Endodermal cell (in vitro differentiated cells): ENCODE data around the gene FUOM. TPM values are rescaled to one million over a fixed set of nuclear protein-coding genes. Genes with fewer than 3 reads are reported as not detected.
"Not testable (repeated sequence)": the region's sequence is repeated elsewhere in the genome, so short reads cannot be mapped to it uniquely, and the experiment has no call there.

ENCODE experiments used
- DNase-seq: peaks from one replicate; pipeline ENCODE4 v3.0.0-alpha.2; 2017
- H3K27ac ChIP-seq: 2 replicates; pipeline ENCODE4 v1.5.1; 2013; ENCODE audit warnings: mild to moderate bottlenecking, low read depth, low read length, moderate library complexity
- H3K27me3 ChIP-seq: 2 replicates; pipeline ENCODE4 v1.6.1; 2013; ENCODE audit warnings: mild to moderate bottlenecking, low read length, moderate library complexity; ENCODE audit not compliant: insufficient read depth, control insufficient read depth, poor library complexity, severe bottlenecking
- H3K36me3 ChIP-seq: 2 replicates; pipeline ENCODE4 v1.7.0; 2013; ENCODE audit warnings: mild to moderate bottlenecking, low read length, moderate library complexity; ENCODE audit not compliant: control insufficient read depth, insufficient read depth
- H3K4me1 ChIP-seq: one replicate; pipeline ENCODE4 v1.7.0; 2013; ENCODE audit warnings: low read length; ENCODE audit not compliant: control insufficient read depth, insufficient read depth
- H3K4me3 ChIP-seq: 2 replicates; pipeline ENCODE4 v1.5.1; 2013; ENCODE audit warnings: mild to moderate bottlenecking, low read length, moderate library complexity
- H3K9ac ChIP-seq: 2 replicates; pipeline ENCODE4 v1.6.1; 2013; ENCODE audit warnings: mild to moderate bottlenecking, low read length, moderate library complexity; ENCODE audit not compliant: poor library complexity, severe bottlenecking; ENCODE audit errors: extremely low read depth
- H3K9me3 ChIP-seq: 2 replicates; pipeline ENCODE4 v1.6.1; 2013; ENCODE audit warnings: mild to moderate bottlenecking, low read length, moderate library complexity; ENCODE audit not compliant: control insufficient read depth
- H3K27ac Mint-ChIP-seq: 2 replicates; pipeline ENCODE4 v1.8.0; 2020; ENCODE audit warnings: mixed read lengths
- H3K27me3 Mint-ChIP-seq: 2 replicates; pipeline ENCODE4 v1.8.0; 2021; ENCODE audit warnings: mild to moderate bottlenecking, mixed read lengths; ENCODE audit not compliant: insufficient read depth
- H3K36me3 Mint-ChIP-seq: 2 replicates; pipeline ENCODE4 v1.8.0; 2020; ENCODE audit warnings: low read depth, mixed read lengths
- H3K4me1 Mint-ChIP-seq: 2 replicates; pipeline ENCODE4 v1.8.0; 2020; ENCODE audit warnings: mixed read lengths
- H3K4me3 Mint-ChIP-seq: 2 replicates; pipeline ENCODE4 v1.8.0; 2020; ENCODE audit warnings: mild to moderate bottlenecking, moderate library complexity, mixed read lengths
- H3K9me3 Mint-ChIP-seq: 2 replicates; pipeline ENCODE4 v1.8.0; 2020; ENCODE audit warnings: mild to moderate bottlenecking, mixed read lengths
- WGBS, 2 experiments: methylation state at CpG; one replicate each; pipeline versions ENCODE4 v1.1.5 to v1.1.7; 2013; ENCODE audit warnings: missing lambda C conversion rate in 2 of 2, mixed read lengths in 1 of 2; ENCODE audit not compliant: insufficient coverage in 1 of 2, insufficient read length in 1 of 2; 5-methylcytosine and 5-hydroxymethylcytosine counted together
- total RNA-seq, 2 donors: library from RNA; stranded (reverse); fragmentation: NEBNext Ultra II Directional in 1 of 2; extraction: Animal tissue kit (Norgen Biotek cat#: 25700) in 1 of 2; gene quantifications; 2 replicates in 1 of 2; 3 replicates in 1 of 2; pipeline ENCODE4 v1.2.1, GENCODE V29; 2021
- TF ChIP-seq, protein P1 (sequence below): fragments of 200-600 bp; sonication (generic); conservative IDR thresholded peaks from 2 replicates; pipeline ENCODE4 v1.5.0; 2021; ENCODE audit warnings: antibody characterized with exemption, mild to moderate bottlenecking

The FUOM gene
- total RNA-seq, 2 donors from 2014 or later, result 81.0 to 83.9 TPM

DNA sequence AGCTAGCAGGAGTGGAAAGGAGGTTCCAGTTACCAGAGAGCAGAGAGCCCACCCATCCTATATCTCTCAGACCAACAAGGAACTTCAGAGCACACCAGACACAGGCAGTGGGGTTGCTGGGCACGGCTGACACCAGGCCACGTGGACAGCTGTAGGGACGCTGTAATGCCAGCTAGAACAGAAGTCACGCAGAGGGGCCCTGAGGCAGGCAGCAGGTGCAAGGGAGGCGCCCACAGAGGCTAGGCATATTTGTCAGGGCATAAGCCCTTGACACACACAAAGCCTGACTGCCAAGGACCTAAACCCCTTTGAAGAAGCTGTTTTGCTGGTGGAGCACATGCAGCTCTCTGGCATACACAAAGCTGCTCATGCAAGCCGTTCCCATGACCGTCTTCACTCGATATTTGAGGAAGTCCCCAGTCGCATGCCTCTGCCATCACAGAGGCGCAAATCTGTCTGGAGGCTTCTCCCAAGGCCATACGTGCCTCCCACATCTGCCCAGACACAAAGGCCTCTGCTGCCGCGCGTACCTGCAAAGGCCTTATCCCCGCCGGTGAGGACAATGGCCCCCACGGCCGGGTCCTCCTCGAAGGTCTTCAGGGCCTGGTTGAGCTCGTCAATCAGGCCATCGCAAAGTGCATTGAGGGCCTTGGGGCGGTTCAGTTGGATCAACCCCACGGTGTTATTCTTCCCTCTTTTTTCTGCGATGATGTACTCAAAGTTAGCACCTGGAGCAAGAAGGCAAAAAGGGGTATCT lies 12.4 kb upstream of the FUOM start:
- TF ChIP-seq, protein P1, sequence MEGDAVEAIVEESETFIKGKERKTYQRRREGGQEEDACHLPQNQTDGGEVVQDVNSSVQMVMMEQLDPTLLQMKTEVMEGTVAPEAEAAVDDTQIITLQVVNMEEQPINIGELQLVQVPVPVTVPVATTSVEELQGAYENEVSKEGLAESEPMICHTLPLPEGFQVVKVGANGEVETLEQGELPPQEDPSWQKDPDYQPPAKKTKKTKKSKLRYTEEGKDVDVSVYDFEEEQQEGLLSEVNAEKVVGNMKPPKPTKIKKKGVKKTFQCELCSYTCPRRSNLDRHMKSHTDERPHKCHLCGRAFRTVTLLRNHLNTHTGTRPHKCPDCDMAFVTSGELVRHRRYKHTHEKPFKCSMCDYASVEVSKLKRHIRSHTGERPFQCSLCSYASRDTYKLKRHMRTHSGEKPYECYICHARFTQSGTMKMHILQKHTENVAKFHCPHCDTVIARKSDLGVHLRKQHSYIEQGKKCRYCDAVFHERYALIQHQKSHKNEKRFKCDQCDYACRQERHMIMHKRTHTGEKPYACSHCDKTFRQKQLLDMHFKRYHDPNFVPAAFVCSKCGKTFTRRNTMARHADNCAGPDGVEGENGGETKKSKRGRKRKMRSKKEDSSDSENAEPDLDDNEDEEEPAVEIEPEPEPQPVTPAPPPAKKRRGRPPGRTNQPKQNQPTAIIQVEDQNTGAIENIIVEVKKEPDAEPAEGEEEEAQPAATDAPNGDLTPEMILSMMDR, result no peak
- H3K4me1 ChIP-seq, result no peaks in the 10 kb centered on the region
- WGBS, 2 experiments, result 92 to 96% methylated on average over 18 to 24 of the region's 24 CpGs
- no peak overlapping the region for H3K27ac ChIP-seq
- H3K36me3 ChIP-seq, result peaks cover 45% of the 10 kb centered on the region
- peaks cover 15% of the 10 kb centered on the region for H3K27me3 Mint-ChIP-seq
- H3K27me3 ChIP-seq, result peaks cover 14% of the 10 kb centered on the region
- no peak overlapping the region for H3K4me3 Mint-ChIP-seq
- no peak overlapping the region for H3K9ac ChIP-seq
- H3K9me3 ChIP-seq, result no peaks in the 10 kb centered on the region
- H3K4me1 Mint-ChIP-seq, result no peaks in the 10 kb centered on the region
- no peak overlapping the region for H3K27ac Mint-ChIP-seq
- no peaks in the 10 kb centered on the region for H3K9me3 Mint-ChIP-seq
- H3K4me3 ChIP-seq, result no peak overlapping the region
- H3K36me3 Mint-ChIP-seq, result peaks cover 42% of the 10 kb centered on the region
- DNase-seq, result no peak

DNA sequence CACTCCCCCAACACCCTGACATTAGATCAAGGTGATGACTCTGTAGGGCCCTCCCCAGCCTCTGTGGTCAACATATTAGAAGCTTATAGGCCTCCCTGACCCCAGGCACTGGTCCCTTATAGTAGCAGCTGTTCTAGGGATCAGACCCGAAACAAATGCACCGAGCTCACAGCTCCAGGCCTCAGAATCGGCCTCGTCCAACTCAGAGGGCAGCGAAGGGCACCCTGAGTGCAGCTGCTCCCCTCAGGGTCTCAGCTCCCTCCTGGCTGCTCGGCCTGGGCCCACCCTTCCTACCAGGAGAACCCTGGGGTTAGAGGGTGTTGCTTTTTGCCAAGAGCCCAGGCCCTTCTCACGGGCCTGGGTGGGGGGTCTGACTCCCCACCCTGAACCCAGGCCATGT lies 10.3 kb upstream of the FUOM start:
- H3K9me3 Mint-ChIP-seq, result no peaks in the 10 kb centered on the region
- Histone ChIP-seq H3K27me3 (no peaks in the 10 kb centered on the region), H3K36me3 (peaks cover 58% of the 10 kb centered on the region), H3K9ac (no peak overlapping the region), H3K4me3 (no peak overlapping the region), H3K9me3 (no peaks in the 10 kb centered on the region), H3K4me1 (no peaks in the 10 kb centered on the region), H3K27ac (no peak overlapping the region)
- peaks cover 58% of the 10 kb centered on the region for H3K36me3 Mint-ChIP-seq
- H3K4me3 Mint-ChIP-seq, result no peak overlapping the region
- no peaks in the 10 kb centered on the region for H3K4me1 Mint-ChIP-seq
- no peaks in the 10 kb centered on the region for H3K27me3 Mint-ChIP-seq
- TF ChIP-seq, protein P1, result no peak
- 98 to 100% methylated on average over 5 to 7 of the region's 7 CpGs for WGBS, 2 experiments
- no peak for DNase-seq
- H3K27ac Mint-ChIP-seq, result no peak overlapping the region

DNA sequence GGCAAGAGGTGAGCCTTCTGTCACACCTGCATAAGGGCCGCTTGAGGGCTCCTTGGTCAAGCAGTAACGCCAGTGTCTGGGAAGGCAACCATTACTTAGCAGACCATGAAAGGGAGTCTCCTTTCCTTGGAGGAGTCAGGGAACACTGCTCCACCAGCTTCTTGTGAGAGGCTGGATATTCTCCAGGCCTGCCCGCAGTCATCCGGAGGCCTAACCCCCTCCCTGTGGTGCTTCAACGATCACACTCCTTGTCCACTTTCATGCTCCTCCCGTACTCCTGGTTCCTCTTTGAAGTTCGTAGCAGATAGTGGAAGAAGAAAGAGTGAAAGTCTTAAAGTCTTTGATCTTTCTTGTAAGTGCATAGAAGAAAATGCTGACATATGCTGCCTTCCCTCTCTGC lies 9.6 kb upstream of the FUOM start:
- H3K36me3 ChIP-seq, result peaks cover 65% of the 10 kb centered on the region
- H3K9me3 Mint-ChIP-seq, H3K4me3 Mint-ChIP-seq, H3K9me3 ChIP-seq, H3K27ac ChIP-seq, H3K4me1 Mint-ChIP-seq, H3K27me3 ChIP-seq, H3K4me1 ChIP-seq, DNase-seq, H3K4me3 ChIP-seq, H3K9ac ChIP-seq, H3K27ac Mint-ChIP-seq, H3K27me3 Mint-ChIP-seq: not testable (repeated sequence)
- peaks cover 64% of the 10 kb centered on the region for H3K36me3 Mint-ChIP-seq
- 100% methylated on average over 1 of the region's 7 CpGs; no CpG with 5 or more reads in 1 of the 2 experiments for WGBS, 2 experiments
